GM12873 (cell line): ENCODE results near the gene GTF3A.

ENCODE experiments used
- CTCF ChIP-seq: IDR thresholded peaks from 2 replicates; pipeline ENCODE4 v1.5.1; 2012; ENCODE audit warnings: low read depth, mild to moderate bottlenecking, moderate library complexity, low read length, control low read depth; ENCODE audit not compliant: insufficient read depth; ENCODE audit errors: missing control alignments

The GTF3A gene

GRCh38 chr13:27383104-27383921, 41.1 kb upstream of the GTF3A start:
- no peak for TF ChIP-seq CTCF

- TF ChIP-seq CTCF = no peak
Measured at GRCh38 chr13:27384285-27384684, 40.1 kb upstream of the GTF3A start.

- no peak for TF ChIP-seq CTCF
Measured at GRCh38 chr13:27388241-27388640, 36.2 kb upstream of the GTF3A start.

GRCh38 chr13:27389891-27390290, 34.5 kb upstream of the GTF3A start:
- no peak for TF ChIP-seq CTCF

- no peak for TF ChIP-seq CTCF
Measured at GRCh38 chr13:27391471-27391870, 32.9 kb upstream of the GTF3A start.

- no peak for TF ChIP-seq CTCF
Measured at GRCh38 chr13:27393101-27393500, 31.3 kb upstream of the GTF3A start.

- no peak for TF ChIP-seq CTCF
Measured at GRCh38 chr13:27395007-27395510, 29.4 kb upstream of the GTF3A start.
